GM19395 (cell line): ENCODE measurements around the gene STK32B.
"Not testable (repeated sequence)": the region's sequence is repeated elsewhere in the genome, so short reads cannot be mapped to it uniquely, and the experiment has no call there.

ENCODE experiments used
- ATAC-seq: cut with Tn5 transposase; IDR thresholded peaks from one replicate; pipeline ENCODE4 v1.9.1; 2021; ENCODE audit warnings: mild to moderate bottlenecking, moderate library complexity; ENCODE audit not compliant: unreplicated experiment

STK32B gene

DNA sequence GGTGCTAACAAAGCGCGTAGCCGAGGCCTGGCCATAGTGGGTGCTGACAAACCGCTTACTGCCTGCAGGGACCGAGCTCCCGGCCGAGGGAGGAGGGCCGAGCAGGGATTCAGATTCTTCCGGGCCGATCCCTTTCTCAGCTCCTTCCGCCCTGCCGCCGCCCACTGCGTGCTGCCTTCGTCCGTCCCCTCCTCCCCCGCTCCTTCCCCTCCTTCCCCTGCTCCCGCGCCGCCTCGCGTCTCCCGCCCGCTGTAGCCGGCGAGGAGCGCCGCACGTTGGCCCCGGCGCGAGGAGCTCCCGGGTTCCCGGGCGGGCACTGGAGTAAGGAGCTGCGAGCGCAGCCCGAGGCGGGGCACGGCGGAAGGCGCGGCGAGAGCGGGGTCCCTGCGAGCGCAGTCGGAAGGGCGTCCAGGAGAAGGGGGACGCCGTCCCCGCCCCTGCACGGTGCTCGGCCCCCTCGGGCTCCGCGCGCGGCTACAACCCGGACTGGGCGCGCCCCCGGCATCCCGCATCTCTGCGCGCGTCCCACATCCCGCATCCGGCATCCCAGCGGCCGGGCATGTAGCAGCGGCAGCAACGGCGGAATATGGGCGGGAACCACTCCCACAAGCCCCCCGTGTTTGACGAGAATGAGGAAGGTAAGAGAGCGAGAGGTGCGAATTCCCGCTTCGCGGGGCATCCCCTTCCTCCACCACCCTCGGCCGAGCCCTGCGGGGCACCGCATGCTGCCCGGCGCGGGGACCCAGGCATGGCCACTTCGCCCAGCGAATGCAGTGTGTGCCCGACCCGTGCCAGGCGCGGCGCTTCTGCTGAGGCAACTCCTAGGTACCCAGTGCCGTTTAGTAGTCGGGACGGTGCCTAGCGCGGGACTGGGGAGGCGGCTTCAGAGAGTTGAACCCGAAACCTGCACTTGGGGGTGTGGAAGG lies at the start of gene STK32B:
Gene STK32B, plus strand, starts transcription at position 203 of the 926 bp plus-strand sequence.
- ATAC-seq: peak; percentile 57

DNA sequence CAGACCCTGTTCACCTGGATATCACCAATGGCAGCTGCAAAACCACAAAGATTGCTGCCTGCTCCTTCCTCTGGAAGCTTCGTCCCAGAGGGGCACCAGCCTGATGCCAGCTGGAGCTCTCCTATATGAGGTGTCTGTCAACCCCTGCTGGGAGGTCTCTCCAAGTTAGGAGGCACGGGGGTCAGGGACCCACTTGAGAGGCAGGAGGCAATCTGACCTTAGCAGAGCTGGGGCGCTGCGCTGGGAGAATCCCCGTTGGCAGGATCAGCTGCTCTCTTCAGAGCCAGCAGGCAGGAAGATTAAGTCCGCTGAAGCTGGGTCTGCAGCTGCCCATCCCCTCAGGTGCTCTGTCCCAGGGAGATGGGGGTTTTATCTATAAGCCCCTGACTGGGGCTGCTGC lies 49.6 kb upstream of the STK32B start:
- ATAC-seq: not testable (repeated sequence)

DNA sequence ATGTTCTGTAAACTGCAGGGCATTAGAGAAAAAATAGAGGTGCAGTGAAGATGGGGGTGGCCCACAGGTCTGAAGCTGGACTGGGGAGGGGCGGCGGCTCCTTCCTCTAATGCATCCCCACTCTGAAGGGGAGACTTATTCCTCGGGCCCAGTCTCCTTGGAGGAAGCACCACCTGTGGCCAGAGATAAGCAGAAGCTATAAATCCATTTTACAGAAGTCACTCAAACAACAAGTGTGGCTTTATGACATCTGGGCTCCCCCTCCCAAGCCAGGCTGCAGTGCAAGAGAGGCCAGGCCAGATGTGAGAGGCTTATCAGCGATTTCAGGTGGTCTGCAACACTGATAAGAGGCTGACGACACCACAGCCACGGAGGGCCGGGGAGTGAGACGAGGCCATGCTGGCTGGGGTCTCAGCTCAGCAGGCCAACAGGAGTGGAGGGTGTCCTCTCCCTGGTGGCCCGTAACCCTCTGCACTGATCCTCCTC lies 47.9 kb upstream of the STK32B start:
- no peak for ATAC-seq

DNA sequence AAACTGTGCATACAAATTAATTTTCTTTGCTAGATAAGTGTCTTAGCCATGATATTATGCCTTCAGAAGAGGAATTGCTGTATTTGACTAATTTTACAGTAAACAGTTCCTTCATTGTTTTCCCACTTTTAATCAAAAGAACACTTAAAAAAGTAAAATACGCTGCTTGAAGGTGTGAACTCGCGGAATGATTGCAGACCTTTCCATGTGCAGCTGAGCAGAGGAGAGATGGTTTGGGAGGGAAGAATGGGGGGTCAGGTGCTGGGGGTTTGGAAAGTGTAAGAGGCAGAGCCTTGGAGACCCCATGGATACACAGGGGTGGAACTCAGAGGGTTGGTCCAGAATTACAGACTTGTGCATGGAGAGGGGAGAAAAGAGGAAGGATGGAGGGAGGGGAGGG lies 47.4 kb upstream of the STK32B start:
- ATAC-seq: no peak

DNA sequence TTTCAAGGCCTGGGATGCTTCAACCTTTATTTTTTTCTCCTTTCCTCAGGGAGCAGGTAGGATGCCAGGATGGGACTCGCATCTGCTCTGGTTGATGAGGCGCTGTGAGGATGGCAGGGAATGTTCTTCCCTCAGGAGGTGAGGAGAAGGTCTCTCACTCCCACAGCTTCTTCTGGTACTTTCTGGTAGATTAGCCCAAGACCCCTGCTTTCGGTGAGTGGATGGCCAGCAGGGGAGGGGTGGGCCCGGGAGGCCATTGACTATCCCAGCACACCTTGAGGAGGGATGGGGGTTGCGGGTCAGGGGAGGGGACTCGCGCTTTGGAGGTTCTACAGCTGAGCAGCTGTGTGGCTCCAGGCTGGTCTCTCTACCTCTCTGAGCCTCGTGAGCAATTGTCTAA lies 46.8 kb upstream of the STK32B start:
- no peak for ATAC-seq

DNA sequence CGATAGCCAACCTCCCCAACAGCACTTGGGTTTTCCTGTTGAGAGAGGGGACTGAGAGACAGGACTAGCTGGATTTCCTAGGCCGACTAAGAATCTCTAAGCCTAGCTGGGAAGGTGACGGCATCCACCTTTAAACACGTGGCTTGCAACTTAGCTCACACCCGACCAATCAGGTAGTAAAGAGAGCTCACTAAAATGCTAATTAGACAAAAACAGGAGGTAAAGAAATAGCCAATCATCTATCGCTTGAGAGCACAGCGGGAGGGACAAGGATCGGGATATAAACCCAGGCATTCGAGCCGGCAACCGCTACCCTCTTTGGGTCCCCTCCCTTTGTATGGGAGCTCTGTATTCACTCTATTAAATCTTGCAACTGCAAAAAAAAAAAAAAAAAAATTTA lies 44.3 kb upstream of the STK32B start:
- not testable (repeated sequence) for ATAC-seq

DNA sequence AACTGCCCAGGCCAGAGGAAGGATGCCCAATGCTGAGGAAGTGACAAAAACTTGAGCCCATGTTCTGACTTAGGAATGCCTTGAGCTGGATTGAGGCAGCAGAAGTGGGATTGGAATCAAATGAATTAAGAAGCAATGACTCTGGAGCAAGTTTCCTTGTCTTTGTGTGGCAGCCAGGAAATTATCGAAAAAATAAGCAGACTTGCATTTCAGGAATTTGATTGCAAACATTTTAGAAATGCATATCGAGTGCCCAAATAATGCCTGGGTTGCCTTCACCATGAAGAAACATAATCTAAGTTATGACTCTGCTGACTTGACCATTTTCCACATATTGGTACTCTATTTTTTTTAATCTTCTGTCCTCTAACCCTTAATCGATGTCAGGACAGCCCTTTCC lies 41.5 kb upstream of the STK32B start:
- ATAC-seq: no peak

DNA sequence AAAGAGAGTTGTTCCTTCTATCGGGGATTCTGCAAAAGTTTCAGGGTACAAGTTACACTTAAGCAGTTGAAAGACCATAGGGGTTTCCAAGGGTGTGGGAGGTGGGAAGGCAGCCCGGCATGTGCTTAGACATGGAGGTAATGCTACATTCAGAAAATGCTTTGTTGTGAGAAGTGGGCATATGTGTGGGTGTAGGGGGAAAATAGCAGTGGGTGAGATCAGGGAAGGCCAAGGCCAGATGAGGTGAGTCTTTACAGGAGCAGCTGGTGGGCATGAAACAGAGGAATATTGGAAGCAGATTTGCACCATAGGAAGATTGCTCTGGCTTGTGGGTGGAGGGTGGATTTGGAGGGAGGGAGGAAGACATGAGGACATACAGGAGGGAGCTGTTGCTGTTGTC lies 40.3 kb upstream of the STK32B start:
- ATAC-seq: no peak

DNA sequence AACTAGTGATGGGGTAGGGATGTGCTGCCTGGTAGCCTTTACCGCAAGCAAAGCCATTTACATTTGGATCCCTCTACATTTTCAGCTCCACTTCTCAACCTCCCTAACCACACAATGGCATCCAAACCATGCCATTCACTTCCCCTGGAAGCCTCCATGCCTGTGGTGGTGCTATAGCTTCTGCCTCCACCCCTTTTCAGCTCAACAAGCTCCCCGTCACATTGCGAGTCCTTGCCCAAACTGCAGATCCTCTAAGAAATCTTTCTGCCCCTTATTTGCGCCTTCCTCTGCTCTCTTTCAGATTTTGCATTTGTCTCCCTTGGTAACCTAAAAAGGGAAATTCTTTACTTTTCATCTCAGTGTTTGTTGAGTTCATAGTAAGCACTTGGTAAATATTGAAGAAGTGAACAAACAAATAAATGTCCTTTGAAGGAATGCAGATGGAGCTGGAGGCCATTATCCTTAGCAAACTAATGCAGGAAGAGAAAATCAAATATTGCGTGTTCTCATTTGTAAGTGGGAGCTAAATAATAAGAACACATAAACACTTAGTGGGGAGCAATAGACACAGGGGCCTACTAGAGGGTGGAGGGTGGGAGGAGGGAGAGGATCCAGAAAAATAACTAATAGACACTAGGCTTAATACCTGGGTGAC lies 38.9 kb upstream of the STK32B start:
- no peak for ATAC-seq

DNA sequence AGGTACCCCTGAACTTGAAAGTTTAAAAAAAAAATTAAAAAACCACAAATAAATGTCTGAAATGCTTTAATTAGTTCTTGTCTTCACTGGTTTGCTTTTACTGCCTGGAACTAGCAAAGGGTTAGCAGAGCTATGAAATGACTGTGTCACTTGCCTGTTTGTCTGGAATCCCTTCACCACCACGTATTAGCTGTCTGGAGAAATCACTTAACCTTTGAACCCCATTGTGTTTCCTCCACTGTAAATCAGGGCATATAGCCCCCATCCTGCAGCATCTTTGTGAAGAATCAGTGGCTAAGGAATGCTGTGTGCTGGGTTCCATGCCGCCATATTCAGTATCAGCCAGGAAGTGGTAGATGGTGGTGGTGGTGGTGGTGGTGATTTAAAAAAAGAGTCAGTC lies 38.3 kb upstream of the STK32B start:
- no peak for ATAC-seq

DNA sequence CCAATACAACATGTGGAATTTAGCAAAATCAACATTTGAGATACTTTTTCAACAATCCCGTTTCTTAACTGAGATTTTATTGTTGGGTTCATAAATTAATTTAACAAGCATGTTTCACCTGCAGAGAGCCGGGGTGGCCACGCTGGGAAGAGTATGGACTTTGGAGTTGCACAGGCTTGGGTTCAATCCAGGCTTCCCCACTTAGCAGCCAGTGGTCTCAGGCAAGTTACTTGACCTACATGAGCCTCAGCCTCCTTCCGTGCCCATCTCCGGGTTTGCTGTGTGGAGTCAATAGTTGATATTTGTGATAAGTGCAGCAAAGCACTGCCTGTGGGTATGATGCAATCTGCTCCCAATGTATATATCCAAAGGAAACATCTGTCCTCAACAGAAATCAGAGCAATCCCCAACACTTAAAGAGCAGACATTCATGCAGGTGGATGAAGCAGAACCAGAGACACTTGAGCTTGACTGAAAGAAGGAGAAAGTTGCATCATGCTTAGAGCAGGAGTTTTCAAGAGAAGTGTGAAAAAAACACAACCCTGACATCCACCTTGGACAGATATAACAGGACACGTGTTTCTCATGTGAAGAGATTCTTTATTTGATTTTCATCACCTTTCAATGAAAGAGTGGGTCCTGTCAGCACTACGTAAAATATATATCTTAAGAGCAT lies 37.1 kb upstream of the STK32B start:
- no peak for ATAC-seq

DNA sequence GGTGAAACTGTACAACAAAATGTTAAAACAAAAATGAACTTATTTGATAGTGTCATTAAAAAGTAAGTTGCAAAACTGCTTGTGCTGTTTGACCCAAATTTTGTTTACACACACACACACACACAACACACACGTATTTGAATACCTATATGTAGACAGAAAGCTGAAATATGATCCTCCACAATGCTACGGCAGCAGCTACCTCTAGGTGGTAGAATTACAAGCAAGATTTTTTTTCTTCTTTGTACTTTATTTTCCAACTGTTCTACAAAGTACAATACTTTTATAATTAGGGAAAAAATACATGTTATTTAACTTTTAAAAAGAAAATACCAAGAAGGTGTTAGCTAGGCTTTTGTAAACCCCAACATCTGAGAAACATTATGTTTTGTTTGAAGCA lies 33.2 kb upstream of the STK32B start:
- ATAC-seq: no peak

DNA sequence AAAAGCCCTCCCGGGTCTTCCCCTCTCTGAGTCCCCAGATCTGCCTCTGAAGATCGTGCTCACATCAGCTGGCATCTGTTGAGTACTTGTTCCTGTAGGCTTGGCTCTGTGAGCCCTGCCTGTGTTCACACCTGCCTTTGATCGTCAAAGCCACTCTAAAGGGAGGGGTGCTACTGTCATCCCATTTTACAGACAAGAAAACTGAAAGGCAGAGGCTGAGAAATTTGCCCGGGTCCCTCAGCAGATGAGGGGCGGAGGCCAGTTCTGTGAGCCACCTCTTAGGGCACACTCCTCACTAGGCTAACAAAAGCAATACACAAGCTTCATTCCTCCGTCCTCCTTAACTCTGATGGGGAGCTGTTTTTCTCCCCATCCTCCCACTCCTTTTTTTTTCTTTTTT lies 32.7 kb upstream of the STK32B start:
- no peak for ATAC-seq

DNA sequence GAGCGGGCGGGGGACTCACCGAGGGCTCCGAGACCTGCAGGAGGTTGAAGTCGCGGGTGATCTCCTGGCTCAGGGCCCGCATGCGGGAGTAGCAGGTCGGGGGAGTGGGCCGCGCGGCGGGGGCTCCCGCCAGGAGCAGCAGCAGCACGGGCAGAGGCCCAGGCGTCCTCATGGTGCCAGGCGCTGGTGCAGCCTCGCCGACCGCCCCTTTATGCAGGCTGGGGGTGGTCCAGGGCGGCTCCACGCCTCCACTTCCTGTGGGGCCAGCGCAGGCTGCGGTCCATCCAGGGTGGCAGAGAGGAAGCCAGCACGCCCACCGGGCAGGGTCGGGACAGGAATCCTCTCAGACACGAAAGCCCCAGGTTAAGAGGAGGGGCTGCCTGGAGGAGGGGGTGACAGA lies 32.0 kb upstream of the STK32B start, which contains the start of gene CYTL1:
Gene CYTL1, minus strand, starts transcription at position 185 of the 400 bp plus-strand sequence. Its CDS starts 13 bp downstream, at position 172.
- no peak for ATAC-seq

DNA sequence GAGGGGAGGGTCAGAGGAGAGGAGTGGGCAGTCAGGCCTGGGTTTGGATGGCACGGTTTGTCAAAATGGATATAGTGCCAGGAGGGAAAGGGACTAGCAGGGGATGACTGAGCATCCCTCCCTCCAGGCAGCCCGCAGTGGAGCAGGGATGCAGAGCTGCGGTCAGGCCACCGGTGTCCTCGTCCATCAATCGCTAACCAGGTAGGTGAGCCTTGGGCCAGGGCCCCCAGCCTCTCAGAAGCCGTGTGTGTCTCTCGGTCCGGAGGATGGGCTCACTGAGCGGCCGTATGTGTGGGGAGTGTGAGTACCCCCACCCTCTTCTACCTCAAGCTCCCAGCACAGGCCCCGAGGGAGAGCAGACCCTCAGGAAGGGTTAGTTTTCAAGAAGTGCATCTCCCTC lies 31.5 kb upstream of the STK32B start:
- no peak for ATAC-seq

DNA sequence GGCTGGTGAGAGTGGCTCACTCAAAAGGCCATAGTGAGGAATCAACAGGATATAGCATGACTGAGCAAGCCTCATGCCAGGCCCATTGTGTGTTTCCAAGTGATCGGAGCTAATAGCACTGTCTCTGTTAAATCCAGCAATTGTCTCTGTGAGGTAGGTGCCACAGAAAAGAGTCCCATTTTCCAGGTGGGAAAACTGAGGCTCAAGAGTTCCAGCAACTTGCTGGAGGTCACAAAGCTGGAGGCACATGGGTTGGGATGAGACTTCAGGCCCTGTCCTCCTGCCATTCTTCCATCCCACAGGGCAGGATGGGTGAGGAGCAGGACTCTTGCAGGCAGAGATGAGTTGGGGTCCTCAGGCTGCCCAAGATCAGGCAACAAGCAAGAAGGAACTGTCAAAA lies 30.9 kb upstream of the STK32B start:
- ATAC-seq: no peak

DNA sequence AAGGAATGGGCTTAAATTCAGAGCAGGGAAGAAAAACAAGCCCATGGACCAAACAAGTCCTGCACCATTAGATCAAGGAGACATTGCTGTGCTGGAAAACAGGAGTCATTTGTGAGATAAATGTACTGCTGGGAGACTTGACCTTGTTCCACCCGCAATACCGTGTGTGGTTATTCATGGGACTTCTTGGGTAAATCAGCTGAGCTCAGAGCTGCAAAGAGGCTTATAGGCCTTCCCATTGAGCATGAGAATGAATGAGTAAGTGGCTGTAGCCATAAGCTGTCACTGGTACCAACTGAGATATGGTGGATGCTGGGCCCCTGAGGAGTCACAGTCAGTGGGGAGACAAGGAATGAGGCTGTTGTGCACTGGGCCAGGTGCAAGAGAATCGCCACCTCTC lies 29.7 kb upstream of the STK32B start:
- no peak for ATAC-seq

DNA sequence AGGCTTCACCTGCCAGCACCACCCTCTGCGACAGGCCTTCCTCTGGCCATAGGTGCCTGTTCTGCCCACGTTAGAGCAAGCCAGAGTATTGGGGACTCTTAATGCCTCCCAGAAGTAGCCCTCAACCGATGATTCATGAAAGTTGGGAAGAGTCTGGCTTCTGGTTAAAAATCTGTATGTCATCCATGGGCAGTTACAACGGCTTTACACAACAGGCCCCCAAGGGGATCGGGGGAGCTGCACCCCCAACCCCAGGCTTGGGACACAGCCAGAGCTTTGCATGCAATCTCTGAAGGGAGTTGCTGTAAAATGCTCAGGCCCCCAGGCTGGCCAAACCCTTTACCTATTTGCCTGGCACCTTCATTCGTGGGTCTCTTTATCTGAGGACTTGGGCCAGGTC lies 26.6 kb upstream of the STK32B start:
- ATAC-seq: no peak

DNA sequence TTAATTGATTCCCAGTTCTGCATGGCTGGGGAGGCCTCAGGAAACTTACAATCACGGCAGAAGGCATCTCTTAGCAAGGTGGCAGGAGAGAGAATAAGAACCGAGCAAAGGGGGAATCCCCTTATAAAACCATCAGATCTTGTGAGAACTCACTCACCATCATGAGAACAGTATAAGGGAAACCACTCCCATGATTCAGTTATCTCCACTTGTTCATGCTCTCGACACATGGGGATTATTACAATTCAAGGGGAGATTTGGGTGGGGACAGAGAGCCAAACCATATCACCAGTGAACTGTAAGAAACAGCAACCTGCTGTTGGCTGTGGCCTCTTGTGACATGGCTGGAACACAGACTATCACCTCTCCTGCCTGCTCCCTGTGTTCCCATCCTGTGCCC lies 24.9 kb upstream of the STK32B start:
- no peak for ATAC-seq

DNA sequence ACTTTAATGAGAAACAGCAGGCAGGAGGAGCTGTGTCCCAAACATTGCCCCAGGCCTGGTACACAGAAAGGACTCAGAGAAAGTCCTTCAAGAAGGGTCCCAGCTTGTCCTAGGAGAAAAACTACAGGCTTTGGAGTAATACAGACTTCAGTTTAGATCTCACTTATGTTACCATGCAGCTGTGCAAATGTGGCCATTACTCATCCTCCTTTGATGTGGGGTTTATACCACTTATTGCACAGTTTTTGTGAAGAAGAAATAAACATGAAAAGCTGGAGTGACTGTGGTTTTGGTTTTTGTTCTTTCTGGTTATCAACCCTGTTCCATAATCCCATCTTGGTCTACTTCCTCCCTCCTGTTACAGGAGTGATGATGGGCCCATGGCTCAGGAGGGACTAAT lies 23.9 kb upstream of the STK32B start:
- no peak for ATAC-seq

DNA sequence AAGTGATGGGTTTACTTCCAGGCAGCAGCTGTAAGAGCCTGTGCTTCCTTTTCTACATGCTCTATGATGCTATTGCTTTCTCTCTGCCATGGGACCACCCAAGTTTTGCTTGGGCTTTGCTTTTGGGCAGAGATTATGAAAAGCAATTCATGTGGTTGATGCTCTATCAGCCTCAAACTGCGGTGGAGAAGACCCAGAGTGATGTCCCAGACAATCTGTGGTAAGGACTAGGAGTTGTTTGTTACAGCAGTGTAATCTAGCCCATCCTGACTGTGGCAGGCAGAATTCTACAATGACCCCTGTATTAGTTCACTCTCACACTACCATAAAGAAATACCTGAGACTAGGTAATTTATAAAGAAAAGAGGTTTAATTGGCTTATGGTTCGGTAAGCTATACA lies 22.8 kb upstream of the STK32B start:
- ATAC-seq: no peak

DNA sequence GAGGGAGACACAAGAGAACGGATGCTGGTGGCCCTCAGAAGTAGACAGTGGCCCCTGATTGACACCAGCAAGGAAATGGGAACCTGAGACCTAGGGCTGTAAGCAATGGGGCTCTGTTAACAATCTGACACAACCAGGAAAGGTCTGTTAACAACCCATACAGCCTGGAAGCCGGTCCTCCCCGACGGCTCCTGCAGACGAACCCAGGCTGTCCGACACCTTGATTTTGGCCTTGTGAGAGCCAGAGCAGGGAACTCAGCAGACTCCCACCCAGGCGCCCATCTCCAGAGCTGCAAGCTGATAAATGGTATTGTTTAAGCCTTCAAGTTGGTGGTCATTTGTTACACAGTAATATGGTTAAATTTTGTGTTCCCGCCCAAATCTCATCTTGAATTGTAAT lies 21.8 kb upstream of the STK32B start:
- no peak for ATAC-seq
